Thoracic aorta endothelial cell (primary cell): ENCODE results near the gene TUT4. TPM values are rescaled to one million over a fixed set of nuclear protein-coding genes. Genes with fewer than 3 reads are reported as not detected.

Experiments used
- total RNA-seq: library from RNA; depleted of rRNA; stranded (reverse); fragments of >200 nt; gene quantifications from 2 replicates; pipeline ENCODE4 v1.2.3, GENCODE V29; 2012

The TUT4 gene, protein sequence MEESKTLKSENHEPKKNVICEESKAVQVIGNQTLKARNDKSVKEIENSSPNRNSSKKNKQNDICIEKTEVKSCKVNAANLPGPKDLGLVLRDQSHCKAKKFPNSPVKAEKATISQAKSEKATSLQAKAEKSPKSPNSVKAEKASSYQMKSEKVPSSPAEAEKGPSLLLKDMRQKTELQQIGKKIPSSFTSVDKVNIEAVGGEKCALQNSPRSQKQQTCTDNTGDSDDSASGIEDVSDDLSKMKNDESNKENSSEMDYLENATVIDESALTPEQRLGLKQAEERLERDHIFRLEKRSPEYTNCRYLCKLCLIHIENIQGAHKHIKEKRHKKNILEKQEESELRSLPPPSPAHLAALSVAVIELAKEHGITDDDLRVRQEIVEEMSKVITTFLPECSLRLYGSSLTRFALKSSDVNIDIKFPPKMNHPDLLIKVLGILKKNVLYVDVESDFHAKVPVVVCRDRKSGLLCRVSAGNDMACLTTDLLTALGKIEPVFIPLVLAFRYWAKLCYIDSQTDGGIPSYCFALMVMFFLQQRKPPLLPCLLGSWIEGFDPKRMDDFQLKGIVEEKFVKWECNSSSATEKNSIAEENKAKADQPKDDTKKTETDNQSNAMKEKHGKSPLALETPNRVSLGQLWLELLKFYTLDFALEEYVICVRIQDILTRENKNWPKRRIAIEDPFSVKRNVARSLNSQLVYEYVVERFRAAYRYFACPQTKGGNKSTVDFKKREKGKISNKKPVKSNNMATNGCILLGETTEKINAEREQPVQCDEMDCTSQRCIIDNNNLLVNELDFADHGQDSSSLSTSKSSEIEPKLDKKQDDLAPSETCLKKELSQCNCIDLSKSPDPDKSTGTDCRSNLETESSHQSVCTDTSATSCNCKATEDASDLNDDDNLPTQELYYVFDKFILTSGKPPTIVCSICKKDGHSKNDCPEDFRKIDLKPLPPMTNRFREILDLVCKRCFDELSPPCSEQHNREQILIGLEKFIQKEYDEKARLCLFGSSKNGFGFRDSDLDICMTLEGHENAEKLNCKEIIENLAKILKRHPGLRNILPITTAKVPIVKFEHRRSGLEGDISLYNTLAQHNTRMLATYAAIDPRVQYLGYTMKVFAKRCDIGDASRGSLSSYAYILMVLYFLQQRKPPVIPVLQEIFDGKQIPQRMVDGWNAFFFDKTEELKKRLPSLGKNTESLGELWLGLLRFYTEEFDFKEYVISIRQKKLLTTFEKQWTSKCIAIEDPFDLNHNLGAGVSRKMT (N-terminal part only)
- 46.7 and 47.1 TPM in 2 replicates for total RNA-seq

DNA sequence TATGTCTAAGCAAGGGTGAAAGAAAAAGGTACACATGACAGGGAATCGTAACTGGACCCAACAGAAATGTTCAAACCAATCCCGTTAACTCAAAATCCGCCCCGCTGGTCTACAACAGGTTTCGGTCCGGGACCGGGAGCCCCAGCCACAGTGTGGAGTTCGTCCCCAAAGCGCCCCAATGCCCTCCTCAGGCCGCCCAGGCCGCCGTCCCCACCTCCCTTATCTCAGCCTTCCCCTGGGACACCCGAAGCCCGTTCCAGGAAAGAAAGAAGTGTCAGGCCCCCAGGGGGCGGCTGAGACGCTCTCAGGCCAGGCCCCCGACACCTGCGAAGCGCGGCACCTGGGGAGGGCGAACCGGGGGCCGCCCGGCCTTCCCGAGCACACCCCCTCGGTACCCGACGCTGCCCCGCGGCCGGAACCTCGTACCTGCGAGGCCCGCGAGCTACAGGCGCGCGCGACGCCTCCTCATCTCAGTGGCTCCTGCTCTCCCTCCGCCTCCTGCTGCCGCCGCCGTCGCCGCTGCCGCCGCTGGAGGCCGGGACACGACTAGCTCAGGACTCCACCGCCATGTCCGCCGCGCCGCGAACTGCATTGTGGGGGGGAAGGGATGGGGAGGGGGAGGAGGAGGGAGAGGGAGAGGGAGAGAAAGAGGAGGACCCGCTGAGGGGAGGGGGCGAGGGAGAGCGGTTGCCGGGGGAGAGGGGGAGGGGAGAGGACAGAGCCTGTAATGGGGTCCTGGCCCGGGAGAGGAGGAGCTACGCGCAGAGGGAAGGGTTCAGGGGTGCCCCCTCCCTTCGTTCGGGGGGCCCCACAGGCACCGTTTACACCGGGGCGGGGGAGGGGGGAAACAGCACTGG is at the start of gene TUT4:
Gene TUT4, minus strand, starts transcription at position 588 of the 857 bp plus-strand sequence. CDS start 26,812 bp downstream, outside the sequence.

DNA sequence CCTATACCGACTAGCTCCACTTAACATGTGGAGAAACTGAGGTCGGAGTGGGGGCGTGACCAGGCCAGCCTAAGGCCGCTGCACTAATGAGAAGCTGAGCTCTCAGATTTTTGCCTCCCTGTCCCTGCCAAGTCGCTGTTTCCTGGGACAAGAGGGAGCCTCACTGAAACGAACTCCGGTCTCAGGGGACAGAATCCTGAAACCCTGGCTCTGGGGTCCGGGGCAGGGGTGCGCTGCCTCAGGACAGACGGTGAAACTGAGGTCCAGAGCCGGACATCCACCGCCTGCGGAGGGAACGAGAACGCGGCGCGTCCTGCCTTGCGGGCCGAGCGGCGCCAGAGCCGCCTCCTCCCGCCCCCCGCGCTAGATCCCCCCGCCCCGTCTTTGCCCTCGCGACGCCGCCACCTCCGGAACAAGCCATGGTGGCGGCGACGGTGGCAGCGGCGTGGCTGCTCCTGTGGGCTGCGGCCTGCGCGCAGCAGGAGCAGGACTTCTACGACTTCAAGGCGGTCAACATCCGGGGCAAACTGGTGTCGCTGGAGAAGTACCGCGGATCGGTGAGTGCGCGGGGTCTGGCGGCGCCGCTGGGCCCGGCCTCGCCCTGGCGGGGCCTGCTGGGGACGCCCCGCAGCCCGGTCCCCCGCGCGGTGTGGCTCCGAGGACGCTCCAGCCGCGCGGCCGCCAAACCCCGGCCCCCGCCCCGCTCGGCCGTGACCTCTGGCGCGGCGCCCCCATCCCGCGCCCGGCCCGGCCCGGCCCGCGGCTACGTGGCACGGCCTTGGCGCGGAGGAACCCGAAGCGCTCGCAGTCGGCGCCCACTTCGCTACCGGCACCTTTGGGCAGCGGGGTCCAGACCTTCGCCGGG is 49.3 kb upstream of the TUT4 start, which contains the start of gene GPX7:
Gene GPX7, plus strand, starts transcription at position 381 of the 865 bp plus-strand sequence. Its CDS starts 39 bp downstream, at position 420.

DNA sequence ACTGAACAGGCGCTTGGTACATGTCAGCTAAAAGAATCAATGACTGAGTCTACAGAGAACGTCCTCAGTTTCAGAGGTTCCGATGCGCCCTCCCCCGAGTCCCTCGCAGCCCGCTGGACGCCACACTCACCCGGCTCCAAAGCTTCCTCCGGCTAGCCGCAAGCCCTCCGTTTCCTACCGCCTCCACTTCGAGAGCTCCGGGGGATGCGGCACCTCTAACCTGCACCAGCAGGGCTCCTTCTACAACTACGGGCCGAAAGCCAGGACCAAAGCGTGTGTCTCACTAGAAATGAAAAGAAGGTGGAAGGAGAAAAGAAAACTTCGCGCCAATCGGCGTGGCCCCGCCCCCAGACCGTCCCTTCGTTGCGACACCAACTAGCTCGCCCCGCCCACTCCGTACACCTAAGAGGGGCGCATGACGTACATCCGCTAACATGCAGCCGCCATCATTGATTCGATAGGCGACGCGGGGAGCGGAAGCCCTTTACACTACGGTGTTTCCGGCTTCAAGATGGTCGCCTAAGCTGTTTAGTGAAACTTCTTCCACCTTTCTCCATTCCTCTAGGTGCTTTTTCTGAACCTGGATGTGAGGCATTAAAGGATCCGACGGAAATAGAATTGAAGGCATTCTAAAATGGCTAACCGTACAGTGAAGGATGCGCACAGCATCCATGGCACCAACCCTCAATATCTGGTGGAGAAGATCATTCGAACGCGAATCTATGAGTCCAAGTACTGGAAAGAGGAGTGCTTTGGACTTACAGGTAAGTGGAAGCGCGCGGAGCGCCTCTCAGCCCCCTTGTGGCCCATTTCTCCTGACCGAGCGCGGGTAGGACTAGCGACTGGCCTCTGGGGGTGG is 148.5 kb downstream of the TUT4 start, which contains the start of the genes ORC1 and PRPF38A:
Gene ORC1, minus strand, starts transcription at position 308 of the 859 bp plus-strand sequence. CDS start 2,200 bp downstream, outside the sequence.
Gene PRPF38A, plus strand, starts transcription at position 487 of the 859 bp plus-strand sequence. Its CDS starts 148 bp downstream, at position 635.

Other genes with a start within 250 kb of the TUT4 start
- 22.8 and 23.0 TPM in 2 replicates for gene CC2D1B, start 186.9 kb downstream of the TUT4 start, total RNA-seq
- 14.5 and 19.2 TPM in 2 replicates for gene ORC1, start 148.7 kb downstream of the TUT4 start, total RNA-seq
- 18.0 and 19.8 TPM in 2 replicates for gene PRPF38A, start 148.5 kb downstream of the TUT4 start, total RNA-seq
- 7.3 and 13.4 TPM in 2 replicates for gene GPX7, start 49.3 kb upstream of the TUT4 start, total RNA-seq
- not detected in 2 replicates for gene SHISAL2A, start 80.1 kb upstream of the TUT4 start, total RNA-seq
- gene COA7, start 145.3 kb upstream of the TUT4 start, total RNA-seq = 20.5 and 22.8 TPM in 2 replicates
- 43.6 and 54.8 TPM in 2 replicates for gene ZYG11B, start 173.4 kb upstream of the TUT4 start, total RNA-seq